ENCODE data around the gene TMEM150B.

Gene TMEM150B

GRCh38 chr19:55325172-55325571 lies at the start of gene TMEM150B:
Gene TMEM150B (minus strand): TSS chr19:55325341. CDS start chr19:55321036, 4,305 bp downstream.
- H3K36me3 ChIP-seq, result no peaks in the 10 kb centered on the region
- TF ChIP-seq CTCF (IDR thresholded peaks at IDR 0.05), result no peak
- peak within 1 kb of the TSS; percentile 65 for H3K27ac ChIP-seq
- peak within 1 kb of the TSS in 1 of 2 experiments; percentile 6 for H3K4me3 ChIP-seq (ENCODE audit: low read depth in 1 of 2, low read length in 1 of 2)
- H3K4me1 ChIP-seq (ENCODE audit: control insufficient read depth in 1 of 2, insufficient read depth in 1 of 2, low read depth in 1 of 2, low read length in 1 of 2), result peaks cover 46 to 54% of the 10 kb centered on the region in 2 experiments
- no peaks in the 10 kb centered on the region for H3K9me3 ChIP-seq
- no peaks in the 10 kb centered on the region for H3K27me3 ChIP-seq

- peaks cover 100% of the 10 kb centered on the region for H3K27me3 ChIP-seq
- no peaks in the 10 kb centered on the region for H3K36me3 ChIP-seq
- no peak for TF ChIP-seq CTCF (IDR thresholded peaks at IDR 0.05)
- H3K27ac ChIP-seq, result no peak overlapping the region
- H3K9me3 ChIP-seq, result no peaks in the 10 kb centered on the region
- H3K4me1 ChIP-seq (ENCODE audit: control insufficient read depth in 1 of 2, insufficient read depth in 1 of 2, low read depth in 1 of 2, low read length in 1 of 2), result no peaks in the 10 kb centered on the region
- no peak overlapping the region for H3K4me3 ChIP-seq (ENCODE audit: low read depth in 1 of 2, low read length in 1 of 2)
Observed at GRCh38 chr19:55373993-55374757, 49.0 kb upstream of the TMEM150B start.

DNA sequence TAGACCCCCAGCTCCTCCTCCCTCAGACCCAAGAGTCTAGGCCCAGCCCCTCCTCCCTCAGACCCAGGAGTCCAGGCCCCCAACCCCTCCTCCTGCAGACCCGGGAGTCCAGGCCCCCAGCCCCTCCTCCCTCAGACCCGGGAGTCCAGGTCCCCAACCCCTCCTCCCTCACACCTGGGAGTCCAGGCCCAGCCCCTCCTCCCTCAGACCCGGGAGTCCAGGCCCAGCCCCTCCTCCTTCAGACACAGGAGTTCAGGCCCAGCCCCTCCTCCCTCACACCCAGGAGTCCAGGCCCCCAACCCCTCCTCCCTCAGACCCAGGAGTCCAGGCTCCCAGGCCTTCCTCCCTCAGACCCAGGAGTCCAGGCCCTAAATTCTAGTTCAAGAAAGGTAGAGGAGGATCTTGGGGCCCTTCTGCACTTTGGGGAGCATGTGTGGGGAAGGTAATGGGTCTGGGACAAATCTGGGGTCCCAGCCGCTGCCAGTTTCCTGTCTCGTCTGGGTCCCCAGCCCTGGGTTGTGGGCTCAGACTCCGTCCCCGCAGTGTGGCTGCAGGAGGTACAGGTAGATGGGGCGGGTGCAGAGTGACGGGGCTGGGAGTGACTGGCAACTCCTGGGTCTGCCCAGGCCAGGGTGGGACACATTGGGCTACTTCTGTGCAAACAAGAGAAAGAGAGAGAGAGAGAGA lies 48.3 kb upstream of the TMEM150B start:
- Histone ChIP-seq H3K36me3 (no peaks in the 10 kb centered on the region), H3K4me1 (ENCODE audit: control insufficient read depth in 1 of 2, insufficient read depth in 1 of 2, low read depth in 1 of 2, low read length in 1 of 2) (no peaks in the 10 kb centered on the region), H3K27me3 (peaks cover 100% of the 10 kb centered on the region), H3K27ac (no peak overlapping the region), H3K4me3 (ENCODE audit: low read depth in 1 of 2, low read length in 1 of 2) (no peak overlapping the region), H3K9me3 (no peaks in the 10 kb centered on the region)
- no peak for TF ChIP-seq CTCF (IDR thresholded peaks at IDR 0.05)

- H3K4me3 ChIP-seq (ENCODE audit: low read depth in 1 of 2, low read length in 1 of 2), result no peak overlapping the region
- no peaks in the 10 kb centered on the region for H3K36me3 ChIP-seq
- no peaks in the 10 kb centered on the region for H3K4me1 ChIP-seq (ENCODE audit: control insufficient read depth in 1 of 2, insufficient read depth in 1 of 2, low read depth in 1 of 2, low read length in 1 of 2)
- H3K27me3 ChIP-seq, result peaks cover 100% of the 10 kb centered on the region
- H3K9me3 ChIP-seq, result no peaks in the 10 kb centered on the region
- no peak for TF ChIP-seq CTCF (IDR thresholded peaks at IDR 0.05)
- no peak overlapping the region for H3K27ac ChIP-seq
Observed at GRCh38 chr19:55372316-55373081, 47.4 kb upstream of the TMEM150B start.

GRCh38 chr19:55370305-55370988 lies 45.3 kb upstream of the TMEM150B start, which contains the start of gene IL11:
Gene IL11 (minus strand): TSS chr19:55370463. CDS start chr19:55370310, 153 bp downstream.
- Histone ChIP-seq H3K36me3 (no peaks in the 10 kb centered on the region), H3K4me3 (ENCODE audit: low read depth in 1 of 2, low read length in 1 of 2) (no peak within 1 kb of the TSS), H3K9me3 (no peaks in the 10 kb centered on the region), H3K27me3 (peaks cover 96% of the 10 kb centered on the region), H3K4me1 (ENCODE audit: control insufficient read depth in 1 of 2, insufficient read depth in 1 of 2, low read depth in 1 of 2, low read length in 1 of 2) (no peaks in the 10 kb centered on the region), H3K27ac (no peak within 1 kb of the TSS)
- no peak for TF ChIP-seq CTCF (IDR thresholded peaks at IDR 0.05)

Data from neutrophil (primary cell).